Kidney epithelial cell (primary cell): Measurements from ENCODE around the gene DUSP5. TPM values are rescaled to one million over a fixed set of nuclear protein-coding genes. Genes with fewer than 3 reads are reported as not detected.
A peak's percentile ranks its signal among the peaks of the same experiment; 100 is the strongest.

Experiments used
- DNase-seq: peaks from one replicate; pipeline ENCODE4 v3.0.0-alpha.2; 2010; ENCODE audit warnings: low read depth
- H3K27me3 ChIP-seq: 2 replicates; pipeline ENCODE4 v1.6.0; 2011; ENCODE audit warnings: low read length; ENCODE audit not compliant: control insufficient read depth, insufficient read depth
- H3K36me3 ChIP-seq: 2 replicates; pipeline ENCODE4 v1.5.1; 2011; ENCODE audit warnings: low read length; ENCODE audit not compliant: control insufficient read depth, insufficient read depth
- H3K4me3 ChIP-seq: 2 replicates; pipeline ENCODE4 v1.5.1; 2011; ENCODE audit warnings: low read depth, mild to moderate bottlenecking, control low read depth, low read length
- total RNA-seq: library from RNA; depleted of rRNA; stranded (reverse); fragments of >200 nt; gene quantifications from 2 replicates; pipeline ENCODE4 v1.2.3, GENCODE V29; 2015
- TF ChIP-seq, protein P1 (sequence below): IDR thresholded peaks from 2 replicates; pipeline ENCODE4 v1.5.1; 2011; ENCODE audit warnings: mild to moderate bottlenecking, moderate library complexity, low read length, control low read depth, inconsistent platforms; ENCODE audit not compliant: insufficient read depth, poor library complexity, severe bottlenecking

DUSP5 gene
- total RNA-seq, 1 donor from 2014 or later, result 88.4 TPM

GRCh38 chr10:110496553-110497437 lies 912 bp upstream of the DUSP5 start:
- Histone ChIP-seq H3K4me3 (peak overlapping the region; percentile 64), H3K27me3 (no peaks in the 10 kb centered on the region), H3K36me3 (no peaks in the 10 kb centered on the region)
- DNase-seq, result no peak
- TF ChIP-seq, protein P1, sequence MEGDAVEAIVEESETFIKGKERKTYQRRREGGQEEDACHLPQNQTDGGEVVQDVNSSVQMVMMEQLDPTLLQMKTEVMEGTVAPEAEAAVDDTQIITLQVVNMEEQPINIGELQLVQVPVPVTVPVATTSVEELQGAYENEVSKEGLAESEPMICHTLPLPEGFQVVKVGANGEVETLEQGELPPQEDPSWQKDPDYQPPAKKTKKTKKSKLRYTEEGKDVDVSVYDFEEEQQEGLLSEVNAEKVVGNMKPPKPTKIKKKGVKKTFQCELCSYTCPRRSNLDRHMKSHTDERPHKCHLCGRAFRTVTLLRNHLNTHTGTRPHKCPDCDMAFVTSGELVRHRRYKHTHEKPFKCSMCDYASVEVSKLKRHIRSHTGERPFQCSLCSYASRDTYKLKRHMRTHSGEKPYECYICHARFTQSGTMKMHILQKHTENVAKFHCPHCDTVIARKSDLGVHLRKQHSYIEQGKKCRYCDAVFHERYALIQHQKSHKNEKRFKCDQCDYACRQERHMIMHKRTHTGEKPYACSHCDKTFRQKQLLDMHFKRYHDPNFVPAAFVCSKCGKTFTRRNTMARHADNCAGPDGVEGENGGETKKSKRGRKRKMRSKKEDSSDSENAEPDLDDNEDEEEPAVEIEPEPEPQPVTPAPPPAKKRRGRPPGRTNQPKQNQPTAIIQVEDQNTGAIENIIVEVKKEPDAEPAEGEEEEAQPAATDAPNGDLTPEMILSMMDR, result no peak

- DNase-seq, result no peak
- H3K27me3 ChIP-seq, result no peaks in the 10 kb centered on the region
- no peaks in the 10 kb centered on the region for H3K36me3 ChIP-seq
- TF ChIP-seq, protein P1, result no peak
- H3K4me3 ChIP-seq, result peak overlapping the region; percentile 64
These were observed 627 bp downstream of the DUSP5 start for GRCh38 chr10:110498087-110498981.

GRCh38 chr10:110498982-110499795 lies 1.5 kb downstream of the DUSP5 start:
- DNase-seq, result no peak

GRCh38 chr10:110499796-110500514 lies 2.2 kb downstream of the DUSP5 start:
- Histone ChIP-seq H3K4me3 (peak overlapping the region; percentile 64), H3K36me3 (peaks cover 5% of the 10 kb centered on the region), H3K27me3 (no peaks in the 10 kb centered on the region)
- DNase-seq, result no peak
- TF ChIP-seq, protein P1, result no peak

More at GRCh38 chr10:110498982-110499795, 1.5 kb downstream of the DUSP5 start:
- Histone ChIP-seq H3K27me3 (no peaks in the 10 kb centered on the region), H3K36me3 (peaks cover 2% of the 10 kb centered on the region), H3K4me3 (peak overlapping the region; percentile 64)
- TF ChIP-seq, protein P1, result peak; percentile 54

DNA sequence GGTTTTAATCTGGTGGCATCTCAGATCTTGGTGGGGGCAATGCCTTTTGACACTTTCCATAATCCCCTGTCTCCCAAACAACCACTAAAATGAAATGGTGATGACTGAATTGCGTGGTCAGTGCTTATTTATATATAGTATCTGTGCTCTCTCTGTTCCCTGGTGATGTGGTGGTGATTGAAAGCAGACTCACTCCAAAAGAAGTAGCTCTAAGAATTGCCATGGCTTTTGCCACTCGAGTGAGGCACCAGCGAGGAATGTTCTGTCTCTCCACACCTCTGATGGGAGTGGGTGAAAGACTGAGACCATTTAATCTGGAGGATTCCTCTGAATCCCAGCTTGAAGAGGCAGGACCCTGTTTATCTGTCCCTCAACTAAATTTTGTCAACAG lies 2.8 kb downstream of the DUSP5 start:
- Histone ChIP-seq H3K27me3 (no peaks in the 10 kb centered on the region), H3K36me3 (peaks cover 5% of the 10 kb centered on the region), H3K4me3 (peak overlapping the region; percentile 64)
- no peak for DNase-seq
- TF ChIP-seq, protein P1, result no peak
